Gastroesophageal sphincter (tissue), 4 donors: Measurements from ENCODE around the gene GRN. TPM values are rescaled to one million over a fixed set of nuclear protein-coding genes. Genes with fewer than 3 reads are reported as not detected.

Experiments
- ATAC-seq: fragments of 150-250 bp; one replicate; pipeline ENCODE4 v1.9.1; 2016; ENCODE audit warnings: mild to moderate bottlenecking, moderate library complexity
- H3K27ac ChIP-seq, 4 donors: fragments of 200-600 bp; sonication (generic) in 3 of 4; 1 replicate in 3 of 4; 2 replicates in 1 of 4; pipeline ENCODE4 v1.5.1; 2016 to 2019
- H3K27me3 ChIP-seq: fragments of 200-600 bp; sonication (generic); one replicate; pipeline ENCODE4 v1.5.1; 2019
- H3K36me3 ChIP-seq, 2 donors: fragments of 200-600 bp; sonication (generic); one replicate each; pipeline ENCODE4 v1.5.1; 2019; ENCODE audit warnings: control low read depth in 1 of 2
- H3K4me1 ChIP-seq, 3 donors: fragments of 200-600 bp; sonication (generic); 1 replicate in 2 of 3; 2 replicates in 1 of 3; pipeline ENCODE4 v1.5.1; 2016 to 2019; ENCODE audit warnings: control low read depth in 2 of 3
- H3K4me3 ChIP-seq, 2 donors: fragments of 200-600 bp; sonication (generic); one replicate each; pipeline ENCODE4 v1.5.1; 2019; ENCODE audit warnings: mild to moderate bottlenecking in 1 of 2, moderate library complexity in 1 of 2
- H3K9me3 ChIP-seq, 3 donors: fragments of 200-600 bp; sonication (generic); one replicate each; pipeline ENCODE4 v1.5.1; 2017 to 2019; ENCODE audit warnings: control low read depth in 2 of 3
- CTCF ChIP-seq, 4 experiments: fragments of 200-600 bp in 2 of 4; fragments of 450-650 bp in 2 of 4; sonication (generic) in 1 of 4; IDR thresholded peaks; one replicate each; pipeline ENCODE4 v1.5.1; 2017 to 2019; ENCODE audit warnings: antibody characterized with exemption in 4 of 4, mild to moderate bottlenecking in 2 of 4, moderate library complexity in 2 of 4
- EP300 ChIP-seq: sonication (generic); formaldehyde crosslinking; IDR thresholded peaks from one replicate; pipeline ENCODE4 v1.6.1; 2017; ENCODE audit warnings: antibody characterized with exemption, mild to moderate bottlenecking
- POLR2A ChIP-seq, 2 donors: fragments of 450-650 bp; IDR thresholded peaks; one replicate each; pipeline ENCODE4 v1.6.1; 2017; ENCODE audit warnings: antibody characterized with exemption in 2 of 2, mild to moderate bottlenecking in 2 of 2, moderate library complexity in 1 of 2
- POLR2AphosphoS5 ChIP-seq: sonication (generic); formaldehyde crosslinking; IDR thresholded peaks from one replicate; pipeline ENCODE4 v1.6.1; 2017; ENCODE audit warnings: antibody characterized with exemption
- WGBS, 2 donors: methylation state at CpG; one replicate each; pipeline ENCODE4 v1.1.5; 2018; ENCODE audit warnings: low coverage in 1 of 2; 5-methylcytosine and 5-hydroxymethylcytosine counted together
- total RNA-seq, 4 donors: library from RNA; depleted of rRNA; stranded (reverse); fragments of >200 nt; gene quantifications; one replicate each; pipeline ENCODE4 v1.1.0, GENCODE V29; 2016

The GRN gene
- total RNA-seq, 4 donors from 2014 or later = 108 to 237 (median 182) TPM

- WGBS, 2 donors = 78% methylated on average over 4 of the region's 6 CpGs; no CpG with 5 or more reads in 1 of the 2 donors
- H3K36me3 ChIP-seq = peaks cover 0 to 50% of the 10 kb centered on the region in 2 donors
Observed at GRCh38 chr17:44350733-44351226, 5.7 kb downstream of the GRN start.

GRCh38 chr17:44351464-44351863 is 6.4 kb downstream of the GRN start:
- Histone ChIP-seq H3K36me3 (peaks cover 0 to 50% of the 10 kb centered on the region in 2 donors), H3K27me3 (no peaks in the 10 kb centered on the region), H3K4me1 (peaks cover 0 to 19% (median 0%) of the 10 kb centered on the region in 3 donors), H3K4me3 (no peak overlapping the region), H3K9me3 (no peaks in the 10 kb centered on the region), H3K27ac (no peak overlapping the region)
- no CpG with 5 or more reads among the region's 8 CpGs for WGBS, 2 donors
- ATAC-seq = no peak
- no peak for TF ChIP-seq CTCF (IDR thresholded peaks at IDR 0.05)
- TF ChIP-seq POLR2A (IDR thresholded peaks at IDR 0.05) = no peak
- no peak for TF ChIP-seq EP300
- TF ChIP-seq POLR2AphosphoS5 = no peak

More at GRCh38 chr17:44350733-44351226, 5.7 kb downstream of the GRN start:
- no peaks in the 10 kb centered on the region for H3K9me3 ChIP-seq
- no peak for TF ChIP-seq POLR2A (IDR thresholded peaks at IDR 0.05)
- no peak for TF ChIP-seq EP300
- TF ChIP-seq CTCF (IDR thresholded peaks at IDR 0.05) = peak in 3 of 4 experiments; percentile 49 to 75 (median 63)
- TF ChIP-seq POLR2AphosphoS5 = no peak
- no peak for ATAC-seq
- H3K4me3 ChIP-seq = no peak overlapping the region
- peaks cover 0 to 26% (median 7%) of the 10 kb centered on the region in 3 donors for H3K4me1 ChIP-seq
- no peak overlapping the region for H3K27ac ChIP-seq
- no peaks in the 10 kb centered on the region for H3K27me3 ChIP-seq

- Histone ChIP-seq H3K4me3 (no peak overlapping the region), H3K4me1 (peaks cover 0 to 12% (median 0%) of the 10 kb centered on the region in 3 donors), H3K27ac (no peak overlapping the region), H3K9me3 (no peaks in the 10 kb centered on the region), H3K36me3 (peaks cover 0 to 50% of the 10 kb centered on the region in 2 donors), H3K27me3 (no peaks in the 10 kb centered on the region)
- no peak for ATAC-seq
- TF ChIP-seq POLR2AphosphoS5 (no peak), EP300 (no peak), CTCF (IDR thresholded peaks at IDR 0.05) (no peak), POLR2A (IDR thresholded peaks at IDR 0.05) (no peak)
- WGBS, 2 donors = 100% methylated on average over 3 of the region's 36 CpGs; no CpG with 5 or more reads in 1 of the 2 donors
Observed at GRCh38 chr17:44351961-44352827, 7.1 kb downstream of the GRN start.

GRCh38 chr17:44352828-44353671 is 7.9 kb downstream of the GRN start:
- WGBS, 2 donors = 54 to 80% methylated on average over 2 to 9 of the region's 22 CpGs
- H3K4me1 ChIP-seq = peaks cover 0 to 7% (median 0%) of the 10 kb centered on the region in 3 donors
- TF ChIP-seq CTCF (IDR thresholded peaks at IDR 0.05) = no peak
- no peak for TF ChIP-seq POLR2AphosphoS5
- no peak for TF ChIP-seq POLR2A (IDR thresholded peaks at IDR 0.05)
- TF ChIP-seq EP300 = no peak
- H3K9me3 ChIP-seq = no peaks in the 10 kb centered on the region
- peak overlapping the region in 2 of 4 donors; percentile 37 to 59 for H3K27ac ChIP-seq
- H3K36me3 ChIP-seq = peaks cover 0 to 50% of the 10 kb centered on the region in 2 donors
- H3K27me3 ChIP-seq = no peaks in the 10 kb centered on the region
- peak; percentile 7 for ATAC-seq
- H3K4me3 ChIP-seq = peak overlapping the region in 1 of 2 donors; percentile 46
